Lower leg skin (tissue), 4 donors: ENCODE data around the gene H2BW1. TPM values are rescaled to one million over a fixed set of nuclear protein-coding genes. Genes with fewer than 3 reads are reported as not detected.

ENCODE experiments used
- total RNA-seq, 4 donors: library from RNA; depleted of rRNA; stranded (reverse); fragments of >200 nt; gene quantifications; one replicate each; pipeline ENCODE4 v1.1.0, GENCODE V29; 2016

H2BW1 gene
- total RNA-seq, 4 donors from 2014 or later, result not detected

Other genes with a start within 250 kb of the H2BW1 start
- 10 to 100 TPM in 2 of 4 donors, 1 to 10 TPM in 2; 5.4 to 15.7 (median 10.6) TPM for gene PLP1, start 236.9 kb downstream of the H2BW1 start, total RNA-seq
- gene RAB9B, start 181.5 kb downstream of the H2BW1 start, total RNA-seq, result under 1 TPM; 0.11 to 0.55 (median 0.32) TPM
- 10 to 100 TPM in 1 of 4 donors, 1 to 10 TPM in 2, not detected in 1; 1.1 to 12.1 (median 2.9) TPM for gene TMSB15B, start 51.1 kb downstream of the H2BW1 start, total RNA-seq
- not detected for gene H2BW2, start 26.2 kb upstream of the H2BW1 start, total RNA-seq
- 1 to 10 TPM in 1 of 4 donors, under 1 TPM in 3; 0.08 to 1.0 (median 0.62) TPM for gene TMSB15C, start 62.5 kb upstream of the H2BW1 start, total RNA-seq
- gene ZCCHC18, start 98.8 kb upstream of the H2BW1 start, total RNA-seq, result under 1 TPM in 3 of 4 donors, not detected in 1; 0.16 to 0.51 (median 0.42) TPM
- gene SLC25A53, start 143.3 kb upstream of the H2BW1 start, total RNA-seq, result 1 to 10 TPM; 3.7 to 7.5 (median 5.9) TPM
- 10 to 100 TPM; 11.5 to 14.7 (median 14.6) TPM for gene FAM199X, start 152.7 kb upstream of the H2BW1 start, total RNA-seq
- not detected for gene ESX1, start 241.2 kb upstream of the H2BW1 start, total RNA-seq